A673 (cell line): Measurements from ENCODE around the gene L1TD1.

ENCODE experiments used
- EZH2 ChIP-seq: fragments of 200-600 bp; sonication (generic); IDR thresholded peaks from 2 replicates; pipeline ENCODE4 v1.6.1; 2017; ENCODE audit warnings: borderline replicate concordance, low read depth, mild to moderate bottlenecking, mixed read lengths, antibody characterized with exemption, low read length; ENCODE audit not compliant: poor library complexity, severe bottlenecking
- TF ChIP-seq, protein P1 (sequence below): fragments of 300-800, 200-600 bp; sonication (generic); conservative IDR thresholded peaks from 2 replicates; pipeline ENCODE4 v1.5.1; 2017; ENCODE audit warnings: low read depth, mild to moderate bottlenecking, antibody characterized with exemption, low read length, moderate library complexity, mixed read lengths

DNA sequence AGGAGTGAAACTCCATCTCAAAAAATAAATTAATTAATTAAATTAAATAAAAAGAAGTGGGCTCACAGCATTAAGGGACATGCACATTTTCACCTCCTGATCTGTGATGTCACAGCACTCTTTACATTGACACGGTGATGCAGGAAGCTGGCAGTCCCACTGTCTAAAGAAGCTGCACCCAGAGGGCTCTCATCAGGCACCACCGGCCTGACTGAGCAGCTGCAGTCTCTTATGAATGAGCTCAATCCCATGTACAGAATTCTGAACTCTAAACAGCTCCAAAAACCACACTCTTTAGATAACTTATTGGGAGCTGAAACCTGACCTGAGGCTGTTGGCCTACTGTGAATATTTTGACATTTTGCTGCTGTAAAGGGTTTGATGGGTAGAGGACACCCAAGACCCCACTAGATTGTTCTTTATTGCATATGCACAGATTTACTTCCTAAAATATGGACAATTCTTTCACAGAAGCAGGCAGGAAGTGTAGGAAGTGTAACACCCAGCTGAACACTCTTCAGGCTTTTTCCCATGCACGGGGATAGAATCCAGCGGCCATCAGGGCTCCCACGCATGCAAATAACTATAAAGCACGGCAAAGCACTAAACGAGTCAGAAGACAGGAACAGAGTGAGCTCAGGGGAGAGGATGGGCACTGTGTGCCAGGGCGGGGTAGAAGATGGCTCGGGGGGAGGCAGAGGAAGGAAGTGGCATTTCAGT, 46.2 kb downstream of the L1TD1 start:
- TF ChIP-seq, protein P1, sequence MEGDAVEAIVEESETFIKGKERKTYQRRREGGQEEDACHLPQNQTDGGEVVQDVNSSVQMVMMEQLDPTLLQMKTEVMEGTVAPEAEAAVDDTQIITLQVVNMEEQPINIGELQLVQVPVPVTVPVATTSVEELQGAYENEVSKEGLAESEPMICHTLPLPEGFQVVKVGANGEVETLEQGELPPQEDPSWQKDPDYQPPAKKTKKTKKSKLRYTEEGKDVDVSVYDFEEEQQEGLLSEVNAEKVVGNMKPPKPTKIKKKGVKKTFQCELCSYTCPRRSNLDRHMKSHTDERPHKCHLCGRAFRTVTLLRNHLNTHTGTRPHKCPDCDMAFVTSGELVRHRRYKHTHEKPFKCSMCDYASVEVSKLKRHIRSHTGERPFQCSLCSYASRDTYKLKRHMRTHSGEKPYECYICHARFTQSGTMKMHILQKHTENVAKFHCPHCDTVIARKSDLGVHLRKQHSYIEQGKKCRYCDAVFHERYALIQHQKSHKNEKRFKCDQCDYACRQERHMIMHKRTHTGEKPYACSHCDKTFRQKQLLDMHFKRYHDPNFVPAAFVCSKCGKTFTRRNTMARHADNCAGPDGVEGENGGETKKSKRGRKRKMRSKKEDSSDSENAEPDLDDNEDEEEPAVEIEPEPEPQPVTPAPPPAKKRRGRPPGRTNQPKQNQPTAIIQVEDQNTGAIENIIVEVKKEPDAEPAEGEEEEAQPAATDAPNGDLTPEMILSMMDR: no peak
- TF ChIP-seq EZH2: no peak
